ENCODE data around the gene SIN3A.

DNA sequence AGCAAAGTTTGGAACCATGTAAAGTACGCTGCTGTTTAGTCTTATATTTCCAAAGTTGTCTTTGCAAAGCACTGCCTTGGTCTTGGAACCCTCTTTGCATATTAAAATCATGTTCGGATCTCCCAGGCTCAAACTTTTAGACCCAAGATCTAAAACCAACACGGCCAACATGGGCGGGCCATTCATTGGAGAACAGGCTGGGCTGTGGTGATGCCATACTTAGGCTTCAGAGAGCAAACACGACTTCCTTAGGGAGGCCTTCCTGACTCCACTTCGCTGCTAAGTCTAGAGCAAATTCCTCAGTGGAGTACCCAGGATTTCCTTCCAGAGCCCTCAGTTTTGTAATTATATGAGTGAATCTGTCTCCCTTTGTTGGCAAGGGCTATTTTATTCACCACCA, 86.6 kb downstream of the SIN3A start:
- TF ChIP-seq, protein P1, sequence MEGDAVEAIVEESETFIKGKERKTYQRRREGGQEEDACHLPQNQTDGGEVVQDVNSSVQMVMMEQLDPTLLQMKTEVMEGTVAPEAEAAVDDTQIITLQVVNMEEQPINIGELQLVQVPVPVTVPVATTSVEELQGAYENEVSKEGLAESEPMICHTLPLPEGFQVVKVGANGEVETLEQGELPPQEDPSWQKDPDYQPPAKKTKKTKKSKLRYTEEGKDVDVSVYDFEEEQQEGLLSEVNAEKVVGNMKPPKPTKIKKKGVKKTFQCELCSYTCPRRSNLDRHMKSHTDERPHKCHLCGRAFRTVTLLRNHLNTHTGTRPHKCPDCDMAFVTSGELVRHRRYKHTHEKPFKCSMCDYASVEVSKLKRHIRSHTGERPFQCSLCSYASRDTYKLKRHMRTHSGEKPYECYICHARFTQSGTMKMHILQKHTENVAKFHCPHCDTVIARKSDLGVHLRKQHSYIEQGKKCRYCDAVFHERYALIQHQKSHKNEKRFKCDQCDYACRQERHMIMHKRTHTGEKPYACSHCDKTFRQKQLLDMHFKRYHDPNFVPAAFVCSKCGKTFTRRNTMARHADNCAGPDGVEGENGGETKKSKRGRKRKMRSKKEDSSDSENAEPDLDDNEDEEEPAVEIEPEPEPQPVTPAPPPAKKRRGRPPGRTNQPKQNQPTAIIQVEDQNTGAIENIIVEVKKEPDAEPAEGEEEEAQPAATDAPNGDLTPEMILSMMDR (conservative IDR thresholded peaks at IDR 0.05 in 1 of 2, IDR thresholded peaks at IDR 0.05 in 1 of 2; ENCODE audit: low read depth in 1 of 2, low read length in 2 of 2) = no peak
- TF ChIP-seq EZH2 (IDR thresholded peaks at IDR 0.05; ENCODE audit: low read length, missing control alignments) = no peak
